A549 (cell line): ENCODE measurements around the gene TMEM259. TPM values are rescaled to one million over a fixed set of nuclear protein-coding genes. Genes with fewer than 3 reads are reported as not detected.

Source experiments
- ATAC-seq, 2 experiments: fragments of 200-7000 bp in 1 of 2; fragments of >200 bp in 1 of 2; cut with Nextera tagmentation in 1 of 2; cut with Tn5 transposase in 1 of 2; 3 replicates each; pipeline versions ENCODE4 v1.8.0 to v1.9.1; 2018 to 2020; ENCODE audit warnings: mild to moderate bottlenecking in 1 of 2, moderate library complexity in 1 of 2
- CTCF ChIA-PET: fragments of 300-600 bp; sonication (Branson Sonifier 250); formaldehyde crosslinking; extraction: SDS; loops from one replicate; lab custom pipeline; 2021; ENCODE audit warnings: antibody characterized with exemption, inconsistent platforms; lab: Yijun Ruan, JAX
- POLR2A ChIA-PET: fragments of 350-600 bp; formaldehyde crosslinking; extraction: SDS; loops from one replicate; lab custom pipeline; 2021; ENCODE audit warnings: antibody characterized with exemption, inconsistent platforms; lab: Yijun Ruan, JAX
- DNase-seq, 2 experiments: peaks; one replicate each; pipeline versions ENCODE4 v3.0.0 to v3.0.0-alpha.2; 2011 to 2016; ENCODE audit warnings: low read depth in 1 of 2, low spot score in 1 of 2
- FAIRE-seq: peaks from 2 replicates; lab custom pipeline; 2011; peaks lifted over from hg19 to GRCh38; lab: Jason Lieb, UNC
- H3K27ac ChIP-seq, 2 experiments: fragments of >200 bp; sonication (Bioruptor Twin); formaldehyde crosslinking; 3 replicates each; pipeline ENCODE4 v1.5.1; 2016 to 2017
- H3K4me1 ChIP-seq: fragments of >200 bp; sonication (Bioruptor Twin); formaldehyde crosslinking; 3 replicates; pipeline ENCODE4 v1.6.1; 2016
- H3K4me2 ChIP-seq: fragments of >200 bp; sonication (Bioruptor Twin); formaldehyde crosslinking; 3 replicates; pipeline ENCODE4 v1.6.1; 2016
- H3K4me3 ChIP-seq: fragments of >200 bp; sonication (Bioruptor Twin); formaldehyde crosslinking; 3 replicates; pipeline ENCODE4 v1.5.1; 2016
- H3K9me3 ChIP-seq: fragments of >200 bp; sonication (Bioruptor Twin); formaldehyde crosslinking; 3 replicates; pipeline ENCODE4 v1.6.1; 2016
- CBX8 ChIP-seq: fragments of 200-600 bp; sonication (generic); IDR thresholded peaks from 2 replicates; pipeline ENCODE4 v1.6.1; 2016
- EHMT2 ChIP-seq: fragments of 200-600 bp; sonication (generic); IDR thresholded peaks from 2 replicates; pipeline ENCODE4 v1.6.1; 2016; ENCODE audit warnings: antibody characterized with exemption, low read depth, mild to moderate bottlenecking, moderate library complexity
- ELK1 ChIP-seq: fragments of 150-350 bp; IDR thresholded peaks from 2 replicates; pipeline ENCODE4 v1.6.1; 2014; ENCODE audit warnings: low read depth, mild to moderate bottlenecking, low read length
- FOXS1 ChIP-seq: fragments of 250-450 bp; sonication (Bioruptor Pico); IDR thresholded peaks from 2 replicates; pipeline ENCODE4 v1.5.0; 2020; ENCODE audit warnings: mild to moderate bottlenecking, moderate library complexity
- GATA3 ChIP-seq: IDR thresholded peaks from 2 replicates; pipeline ENCODE4 v1.6.1; 2012; ENCODE audit warnings: borderline replicate concordance
- HMGXB4 ChIP-seq: fragments of 250-450 bp; sonication (Bioruptor Pico); IDR thresholded peaks from 2 replicates; pipeline ENCODE4 v1.5.0; 2021; ENCODE audit warnings: mild to moderate bottlenecking, moderate library complexity, borderline replicate concordance
- HOXB13 ChIP-seq: fragments of 250-450 bp; sonication (Bioruptor Pico); IDR thresholded peaks from 2 replicates; pipeline ENCODE4 v1.5.0; 2020; ENCODE audit warnings: low read depth, mild to moderate bottlenecking, moderate library complexity
- JUNB ChIP-seq: fragments of >200 bp; sonication (Bioruptor Twin); formaldehyde crosslinking; IDR thresholded peaks from 2 replicates; pipeline ENCODE4 v1.6.1; 2016
- KDM1A ChIP-seq: fragments of 200-600 bp; sonication (generic); IDR thresholded peaks from 2 replicates; pipeline ENCODE4 v1.6.1; 2016; ENCODE audit warnings: low read depth, mild to moderate bottlenecking
- MAFK ChIP-seq: fragments of 450-650 bp; IDR thresholded peaks from 2 replicates; pipeline ENCODE4 v1.6.1; 2014; ENCODE audit not compliant: partially characterized antibody
- POLR2A ChIP-seq: IDR thresholded peaks from 2 replicates; pipeline ENCODE4 v1.6.1; 2012; ENCODE audit warnings: mild to moderate bottlenecking, low read length
- POLR2AphosphoS2 ChIP-seq: conservative IDR thresholded peaks from 2 replicates; pipeline ENCODE4 v1.6.1; 2012; ENCODE audit warnings: low read length, improper control_type of control experiment, inconsistent platforms
- REST ChIP-seq: fragments of 200-600 bp; sonication (generic); IDR thresholded peaks from 2 replicates; pipeline ENCODE4 v1.6.1; 2016; ENCODE audit warnings: antibody characterized with exemption, mild to moderate bottlenecking, moderate library complexity
- RNF2 ChIP-seq: fragments of 200-600 bp; sonication (generic); IDR thresholded peaks from 2 replicates; pipeline ENCODE4 v1.6.1; 2016; ENCODE audit warnings: low read depth, mild to moderate bottlenecking, antibody characterized with exemption, moderate library complexity, borderline replicate concordance
- SMC3 ChIP-seq: fragments of >200 bp; sonication (Bioruptor Twin); formaldehyde crosslinking; IDR thresholded peaks from 3 replicates; pipeline ENCODE4 v1.6.1; 2018; ENCODE audit warnings: inconsistent platforms
- TP53 ChIP-seq: fragments of 250-450 bp; sonication (Bioruptor Pico); IDR thresholded peaks from 2 replicates; pipeline ENCODE4 v1.5.0; 2021; ENCODE audit warnings: mild to moderate bottlenecking, moderate library complexity
- WGBS: methylation state at CpG from one replicate; pipeline ENCODE4 v1.1.6; 2017; ENCODE audit errors: missing lambda C conversion rate; 5-methylcytosine and 5-hydroxymethylcytosine counted together
- polyA plus RNA-seq, 4 experiments: library from polyadenylated mRNA; depleted of rRNA in 3 of 4; stranded (reverse); fragments of >200 nt; fragmentation: RNase III in 1 of 4; extraction: RNeasy Plus Mini Kit Qiagen cat#74134 plus additional on column Dnase treatment in 1 of 4; gene quantifications; 2 replicates in 3 of 4; 3 replicates in 1 of 4; pipeline ENCODE4 v1.2.3, GENCODE V29; 2011 to 2017

The TMEM259 gene
- polyA plus RNA-seq, 2 of the 4 experiments (the other 2 are of a cell fraction): 45.6 to 78.3 TPM

DNA sequence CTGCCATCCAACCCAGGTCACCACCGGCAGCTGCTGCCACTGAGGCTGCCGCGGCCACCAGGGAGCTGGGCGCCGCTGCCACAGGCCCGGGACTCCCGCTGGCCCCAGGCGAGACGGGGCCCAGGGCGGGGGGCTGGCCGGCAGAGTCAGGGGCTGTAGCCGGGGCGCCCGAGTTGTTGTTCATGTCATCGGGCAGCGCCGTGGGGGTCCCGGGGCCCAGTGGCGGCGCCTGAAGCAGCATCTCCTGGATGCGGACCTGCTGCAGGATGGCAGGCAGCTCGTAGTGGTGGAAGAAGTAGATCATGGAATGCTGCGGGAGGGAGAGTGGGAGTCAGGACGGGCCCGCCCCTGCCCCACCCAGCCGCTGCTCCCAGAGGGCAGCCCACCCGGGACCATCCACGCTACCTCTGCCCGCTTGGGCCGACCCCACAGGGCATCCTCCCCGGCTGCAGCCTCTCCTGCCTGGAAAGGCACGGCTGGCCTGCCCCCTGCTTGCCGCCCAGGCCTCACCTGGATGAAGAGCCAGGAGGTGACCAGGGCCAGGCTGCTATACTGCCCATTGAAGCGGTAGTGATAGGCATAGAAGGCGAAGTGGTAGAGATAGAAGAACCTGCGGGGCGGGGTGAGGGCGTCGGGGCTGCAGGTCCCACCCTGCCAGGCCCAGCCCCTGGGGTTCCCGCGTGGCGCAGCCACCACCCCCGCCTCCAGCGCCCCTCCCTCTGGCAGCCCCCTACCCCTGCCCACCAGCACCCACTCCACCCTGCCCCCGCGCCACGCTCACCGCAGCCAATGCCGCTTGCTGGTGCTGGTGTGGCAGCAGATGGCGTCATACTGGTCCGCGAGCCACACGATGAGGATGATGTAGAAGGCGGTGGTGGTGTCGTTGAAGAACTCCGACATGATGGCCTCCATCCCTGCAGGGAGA lies 10.1 kb downstream of the TMEM259 start:
- CTCF ChIA-PET: interaction anchor here (0.9 kb wide), 1 partner anchor 10 kb away, joined by 3 read pairs; the partner anchor contains the start of gene TMEM259
- ATAC-seq (no peak), DNase-seq (no peak), FAIRE-seq (no peak)
- Histone ChIP-seq H3K4me3 (no peak overlapping the region), H3K4me2 (no peak overlapping the region)
- TF ChIP-seq RNF2: no peak
- no peak for TF ChIP-seq MAFK
- no peak for TF ChIP-seq POLR2AphosphoS2
- TF ChIP-seq, all 56 proteins: peak for 0
- no peak overlapping the region for H3K27ac ChIP-seq
- no peaks in the 10 kb centered on the region; the same call in 2 of the 3 replicates for H3K4me1 ChIP-seq
- 96% methylated on average over 10 of the region's 56 CpGs for WGBS
- no peaks in the 10 kb centered on the region for H3K9me3 ChIP-seq
- POLR2A ChIA-PET: no interaction called here

DNA sequence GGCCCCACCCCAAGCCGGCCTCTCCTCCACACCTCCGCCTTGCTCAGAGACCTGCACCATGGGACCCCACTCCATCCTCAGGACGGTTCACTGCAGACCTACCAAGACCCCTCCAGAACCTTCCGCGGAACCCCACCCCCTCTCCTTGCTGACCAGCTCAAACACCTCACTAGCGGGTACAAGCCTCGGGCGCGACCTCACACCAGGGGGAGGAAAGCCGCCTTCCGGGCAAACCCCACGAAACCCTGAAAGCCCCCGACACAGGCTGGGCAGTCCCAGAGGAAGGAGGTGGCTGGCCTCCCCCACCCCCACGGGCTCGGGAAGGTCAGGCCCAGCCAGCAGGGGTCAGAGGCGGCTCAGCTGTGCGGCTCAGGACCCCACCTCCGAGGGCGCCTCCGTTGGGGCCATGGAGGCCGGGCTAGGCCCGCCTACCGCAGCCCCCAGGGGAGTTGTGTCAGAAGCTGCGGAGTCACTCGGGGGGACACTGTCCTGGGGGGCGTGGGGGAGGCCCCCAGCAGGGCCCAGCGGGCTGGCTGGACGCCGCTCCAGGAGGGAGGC lies 10.9 kb downstream of the TMEM259 start:
- DNase-seq (no peak), FAIRE-seq (no peak), ATAC-seq (no peak)
- no peak overlapping the region for H3K4me2 ChIP-seq
- POLR2A ChIA-PET: no interaction called here
- H3K4me1 ChIP-seq: no peaks in the 10 kb centered on the region
- H3K27ac ChIP-seq: no peak overlapping the region
- H3K4me3 ChIP-seq: no peak overlapping the region
- TF ChIP-seq ELK1 (no peak), SMC3 (no peak), GATA3 (no peak), KDM1A (no peak), RNF2 (no peak), FOXS1 (CRISPR knock-in tag) (no peak), TP53 (no peak), REST (no peak), POLR2A (no peak), EHMT2 (no peak), CBX8 (no peak), HMGXB4 (CRISPR knock-in tag) (no peak), JUNB (no peak), HOXB13 (CRISPR knock-in tag) (no peak)
- CTCF ChIA-PET: interaction anchor here (0.9 kb wide), 1 partner anchor 10 kb away, joined by 3 read pairs; the partner anchor contains the start of gene TMEM259
- H3K9me3 ChIP-seq: no peaks in the 10 kb centered on the region
- WGBS: 86% methylated on average over 10 of the region's 29 CpGs
